Measurements from ENCODE around the gene NRXN3. TPM values are rescaled to one million over a fixed set of nuclear protein-coding genes. Genes with fewer than 3 reads are reported as not detected.

The NRXN3 gene
- total and polyA plus RNA-seq, 2 donors (not counting 1 experiment from before 2014, with no cell fraction given) = not detected

DNA sequence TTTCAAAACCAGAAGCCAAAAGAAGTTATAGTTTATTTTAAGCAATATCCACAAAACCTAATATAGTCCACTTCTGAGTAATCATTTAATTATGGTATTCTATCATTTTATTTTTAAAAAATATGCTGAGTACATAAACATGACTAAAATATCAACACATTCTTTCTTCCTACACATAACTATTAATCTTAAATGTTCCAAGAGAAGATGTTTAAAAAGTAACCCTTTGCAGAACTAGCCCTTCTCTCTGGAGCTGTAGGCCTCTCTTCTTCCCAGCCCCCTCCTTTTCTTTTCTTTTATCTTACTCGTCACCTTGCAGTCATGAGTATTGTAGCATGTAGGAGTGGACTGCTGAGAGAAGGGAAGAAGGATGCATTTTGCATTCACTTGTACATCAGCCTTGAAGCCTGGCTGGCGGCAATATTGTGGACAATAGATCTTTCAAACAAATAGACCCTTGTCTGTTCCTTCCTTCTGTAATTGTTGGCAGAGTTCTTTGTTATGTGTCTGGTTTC, 941.9 kb downstream of the NRXN3 start:
- DNase-seq = no peak
- H3K4me3 ChIP-seq (ENCODE audit: control extremely low read depth in 1 of 5, extremely low read depth in 1 of 5, insufficient read depth in 1 of 5, low read depth in 2 of 5, low read length in 4 of 5) = no peak overlapping the region
- H2AFZ ChIP-seq (ENCODE audit: insufficient read depth, low read depth, low read length, poor library complexity, severe bottlenecking) = no peak overlapping the region
- no peaks in the 10 kb centered on the region for H3K27me3 Mint-ChIP-seq
- no peaks in the 10 kb centered on the region for H3K9me3 ChIP-seq (ENCODE audit: control extremely low read depth in 1 of 3, control insufficient read depth in 2 of 3, insufficient read depth in 1 of 3, low read length in 2 of 3)
- no peak overlapping the region for H3K27ac Mint-ChIP-seq
- TF ChIP-seq, protein P1, sequence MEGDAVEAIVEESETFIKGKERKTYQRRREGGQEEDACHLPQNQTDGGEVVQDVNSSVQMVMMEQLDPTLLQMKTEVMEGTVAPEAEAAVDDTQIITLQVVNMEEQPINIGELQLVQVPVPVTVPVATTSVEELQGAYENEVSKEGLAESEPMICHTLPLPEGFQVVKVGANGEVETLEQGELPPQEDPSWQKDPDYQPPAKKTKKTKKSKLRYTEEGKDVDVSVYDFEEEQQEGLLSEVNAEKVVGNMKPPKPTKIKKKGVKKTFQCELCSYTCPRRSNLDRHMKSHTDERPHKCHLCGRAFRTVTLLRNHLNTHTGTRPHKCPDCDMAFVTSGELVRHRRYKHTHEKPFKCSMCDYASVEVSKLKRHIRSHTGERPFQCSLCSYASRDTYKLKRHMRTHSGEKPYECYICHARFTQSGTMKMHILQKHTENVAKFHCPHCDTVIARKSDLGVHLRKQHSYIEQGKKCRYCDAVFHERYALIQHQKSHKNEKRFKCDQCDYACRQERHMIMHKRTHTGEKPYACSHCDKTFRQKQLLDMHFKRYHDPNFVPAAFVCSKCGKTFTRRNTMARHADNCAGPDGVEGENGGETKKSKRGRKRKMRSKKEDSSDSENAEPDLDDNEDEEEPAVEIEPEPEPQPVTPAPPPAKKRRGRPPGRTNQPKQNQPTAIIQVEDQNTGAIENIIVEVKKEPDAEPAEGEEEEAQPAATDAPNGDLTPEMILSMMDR (IDR thresholded peaks at IDR 0.05) = no peak
- no peak for TF ChIP-seq EZH2 (IDR thresholded peaks at IDR 0.05; ENCODE audit: borderline replicate concordance, insufficient read depth, low read depth, low read length, poor library complexity, severe bottlenecking)
- ChIA-PET POLR2A (no interaction called here), CTCF (no interaction called here)
- H3K4me1 ChIP-seq (ENCODE audit: control insufficient read depth in 2 of 2, insufficient read depth in 2 of 2, low read length in 2 of 2) = no peaks in the 10 kb centered on the region
- no peaks in the 10 kb centered on the region for H3K4me1 Mint-ChIP-seq
- no peak for ATAC-seq (ENCODE audit: low read depth)
- no peaks in the 10 kb centered on the region for H3K27me3 ChIP-seq (replicated peaks in 1 of 4; ENCODE audit: control extremely low read depth in 1 of 4, control insufficient read depth in 3 of 4, insufficient read depth in 4 of 4, low read length in 3 of 4)
- intact Hi-C loops (cut with micrococcal nuclease) = no loop called here
- WGBS (ENCODE audit: insufficient coverage) = no CpG with 5 or more reads among the region's 2 CpGs
- H3K27ac ChIP-seq (ENCODE audit: low read length in 2 of 2) = no peak overlapping the region
- no peak overlapping the region for H3K9ac ChIP-seq (ENCODE audit: low read length)
- H3K9me3 Mint-ChIP-seq (ENCODE audit: insufficient read depth) = peaks cover 10% of the 10 kb centered on the region
- H3K4me2 ChIP-seq (replicated peaks; ENCODE audit: low read depth, low read length, poor library complexity, severe bottlenecking) = no peak overlapping the region
- H4K20me1 ChIP-seq (ENCODE audit: control insufficient read depth, insufficient read depth, low read length, poor library complexity, severe bottlenecking) = no peaks in the 10 kb centered on the region
- H3K4me3 Mint-ChIP-seq = no peak overlapping the region
- H3K36me3 ChIP-seq (replicated peaks in 1 of 2; ENCODE audit: control extremely low read depth in 1 of 2, control insufficient read depth in 1 of 2, extremely low read depth in 1 of 2, insufficient read depth in 2 of 2, low read length in 1 of 2) = no peaks in the 10 kb centered on the region
- no peaks in the 10 kb centered on the region for H3K79me2 ChIP-seq (ENCODE audit: control insufficient read depth, insufficient read depth, low read length)

DNA sequence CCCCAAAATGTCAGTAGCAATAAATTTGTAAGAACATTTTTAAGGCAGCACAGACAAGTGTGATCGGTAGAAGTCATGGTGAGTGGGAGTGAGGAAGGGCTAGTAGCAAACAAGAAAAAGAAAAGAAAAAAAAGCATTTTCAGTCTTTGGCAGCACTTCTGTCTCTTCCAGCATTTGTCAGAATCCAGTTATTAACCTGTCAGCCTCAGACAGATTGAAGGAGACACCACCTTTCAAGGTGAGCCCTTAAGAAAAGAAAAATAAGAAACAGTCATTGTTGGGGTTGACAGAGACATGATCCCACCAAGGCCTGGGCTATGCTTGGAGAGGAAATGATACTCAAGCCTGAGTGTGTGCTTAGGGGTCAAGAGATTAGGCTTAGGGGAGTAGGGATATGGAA, 947.4 kb downstream of the NRXN3 start:
- POLR2A ChIA-PET = no interaction called here
- H3K4me3 Mint-ChIP-seq = no peak overlapping the region
- CTCF ChIA-PET = no interaction called here

More for the DNA sequence above, 947.4 kb downstream of the NRXN3 start:
- Histone ChIP-seq H3K9me3 (ENCODE audit: control extremely low read depth in 1 of 3, control insufficient read depth in 2 of 3, insufficient read depth in 1 of 3, low read length in 2 of 3) (no peaks in the 10 kb centered on the region), H3K79me2 (ENCODE audit: control insufficient read depth, insufficient read depth, low read length) (no peaks in the 10 kb centered on the region), H3K27me3 (replicated peaks in 1 of 4; ENCODE audit: control extremely low read depth in 1 of 4, control insufficient read depth in 3 of 4, insufficient read depth in 4 of 4, low read length in 3 of 4) (no peaks in the 10 kb centered on the region), H3K4me1 (ENCODE audit: control insufficient read depth in 2 of 2, insufficient read depth in 2 of 2, low read length in 2 of 2) (no peaks in the 10 kb centered on the region), H3K9ac (ENCODE audit: low read length) (no peak overlapping the region), H3K4me3 (ENCODE audit: control extremely low read depth in 1 of 5, extremely low read depth in 1 of 5, insufficient read depth in 1 of 5, low read depth in 2 of 5, low read length in 4 of 5) (no peak overlapping the region), H3K4me2 (replicated peaks; ENCODE audit: low read depth, low read length, poor library complexity, severe bottlenecking) (no peak overlapping the region), H2AFZ (ENCODE audit: insufficient read depth, low read depth, low read length, poor library complexity, severe bottlenecking) (no peak overlapping the region), H3K27ac (ENCODE audit: low read length in 2 of 2) (no peak overlapping the region), H4K20me1 (ENCODE audit: control insufficient read depth, insufficient read depth, low read length, poor library complexity, severe bottlenecking) (no peaks in the 10 kb centered on the region), H3K36me3 (replicated peaks in 1 of 2; ENCODE audit: control extremely low read depth in 1 of 2, control insufficient read depth in 1 of 2, extremely low read depth in 1 of 2, insufficient read depth in 2 of 2, low read length in 1 of 2) (no peaks in the 10 kb centered on the region)
- no peak for TF ChIP-seq EZH2 (IDR thresholded peaks at IDR 0.05; ENCODE audit: borderline replicate concordance, insufficient read depth, low read depth, low read length, poor library complexity, severe bottlenecking)
- TF ChIP-seq, protein P1 (IDR thresholded peaks at IDR 0.05) = no peak
- ATAC-seq (ENCODE audit: low read depth) (no peak), DNase-seq (no peak)
- Mint-ChIP-seq H3K4me1 (no peaks in the 10 kb centered on the region), H3K27ac (no peak overlapping the region), H3K9me3 (ENCODE audit: insufficient read depth) (peaks cover 6% of the 10 kb centered on the region), H3K27me3 (no peaks in the 10 kb centered on the region)
- no CpG with 5 or more reads among the region's 1 CpG for WGBS (ENCODE audit: insufficient coverage)
- intact Hi-C loops (cut with micrococcal nuclease) = no loop called here
